HG03095 (cell line): ENCODE data around the gene MBNL2.

Experiments used
- ATAC-seq: cut with Tn5 transposase; IDR thresholded peaks from one replicate; pipeline ENCODE4 v1.9.1; 2021; ENCODE audit warnings: moderate library complexity; ENCODE audit not compliant: unreplicated experiment

The MBNL2 gene

DNA sequence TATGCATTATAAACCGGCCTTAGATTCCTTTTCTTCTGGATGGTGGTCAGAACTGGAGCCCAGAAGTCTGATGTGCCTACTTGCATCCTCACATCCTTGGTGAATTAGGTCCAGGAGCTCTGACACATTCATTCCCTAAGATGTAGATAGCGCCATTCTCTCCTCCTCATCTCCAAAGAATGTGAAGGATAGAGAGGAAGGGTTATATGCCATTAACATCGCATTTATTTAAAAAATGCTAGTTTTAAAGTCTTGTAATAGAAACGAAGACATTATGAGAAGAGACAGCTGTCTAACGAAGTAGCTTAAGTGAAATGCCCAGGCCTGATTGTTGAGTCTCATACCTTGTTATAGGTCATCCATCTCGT is 9.7 kb downstream of the MBNL2 start:
- ATAC-seq = no peak

GRCh38 chr13:97233499-97233898 is 11.4 kb downstream of the MBNL2 start:
- ATAC-seq = no peak

GRCh38 chr13:97234236-97234635 is 12.1 kb downstream of the MBNL2 start:
- no peak for ATAC-seq

GRCh38 chr13:97234742-97235141 is 12.6 kb downstream of the MBNL2 start:
- no peak for ATAC-seq

DNA sequence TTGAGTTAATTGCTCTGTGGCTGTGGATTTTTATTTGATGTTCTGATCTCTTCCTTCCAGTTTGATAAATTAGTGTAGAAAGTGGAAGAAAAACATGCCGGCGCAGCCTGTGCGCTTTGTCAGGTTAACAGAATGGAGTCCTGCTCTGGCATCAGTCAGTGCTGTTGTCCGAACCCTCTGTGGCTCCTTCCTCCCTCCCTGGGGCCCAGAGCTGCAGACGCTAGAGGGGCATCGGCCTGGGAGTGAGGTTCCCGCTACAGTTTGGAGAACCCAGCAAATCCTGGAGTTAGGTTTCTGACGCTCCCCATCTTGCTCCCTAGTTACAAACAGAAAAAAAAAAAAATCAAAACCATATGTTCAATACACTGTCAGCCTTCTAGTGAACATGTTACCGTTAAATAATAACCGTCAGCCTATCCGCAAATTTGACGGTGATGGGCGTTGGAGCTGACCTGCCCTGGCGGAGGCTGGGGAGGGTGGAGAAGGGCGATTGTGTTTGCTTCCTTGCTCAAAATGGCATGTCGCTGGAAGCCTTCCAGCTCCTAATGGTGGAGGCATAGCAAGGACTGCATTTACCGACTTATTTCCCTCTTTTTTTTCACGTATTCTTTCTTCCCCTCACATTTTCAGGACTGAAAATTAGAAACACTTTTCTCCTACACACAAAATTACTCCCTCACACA is 13.6 kb downstream of the MBNL2 start:
- no peak for ATAC-seq

DNA sequence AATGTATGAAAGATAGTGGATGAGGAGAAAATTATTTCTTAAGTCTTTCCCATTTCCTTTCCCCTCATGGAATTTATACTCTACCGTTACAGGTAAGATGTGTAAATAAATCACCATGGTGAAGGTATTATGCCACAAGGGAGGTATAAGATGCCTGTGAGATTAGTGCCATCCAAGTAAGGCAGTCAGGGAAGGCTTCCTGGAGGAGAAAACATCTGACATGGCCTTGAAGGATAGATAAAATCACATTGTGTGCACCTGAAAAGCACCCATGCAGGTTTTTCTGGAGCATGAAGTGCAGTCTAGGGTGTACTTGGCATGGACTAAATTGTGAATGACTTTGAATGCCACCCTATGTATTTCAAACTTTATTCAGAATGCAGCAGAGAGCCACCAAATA is 15.3 kb downstream of the MBNL2 start:
- no peak for ATAC-seq

DNA sequence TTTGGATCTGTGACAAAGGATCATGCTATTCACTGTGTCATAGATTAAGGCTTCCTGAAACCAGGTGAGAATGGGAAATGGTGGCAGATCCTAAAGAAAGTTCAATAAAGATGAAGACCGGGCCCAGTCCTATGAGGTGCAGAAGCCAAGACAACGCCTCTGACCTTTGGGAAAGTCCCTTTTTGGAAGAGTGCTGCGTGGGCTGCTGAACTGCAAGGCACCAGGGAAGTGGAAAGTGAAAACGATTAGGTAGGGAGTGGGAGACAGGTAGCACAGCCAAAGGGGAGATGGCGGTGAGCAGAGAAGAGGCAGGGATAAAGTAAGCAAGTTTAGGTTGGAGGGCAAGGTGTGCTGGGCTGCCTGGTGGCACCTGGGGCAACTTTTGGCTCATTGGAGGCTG is 16.3 kb downstream of the MBNL2 start:
- ATAC-seq = no peak

GRCh38 chr13:97238883-97239282 is 16.8 kb downstream of the MBNL2 start:
- ATAC-seq = no peak

GRCh38 chr13:97239306-97239705 is 17.2 kb downstream of the MBNL2 start:
- ATAC-seq = no peak

GRCh38 chr13:97239943-97240787 is 18.0 kb downstream of the MBNL2 start:
- no peak for ATAC-seq

GRCh38 chr13:97240788-97241734 is 18.9 kb downstream of the MBNL2 start:
- no peak for ATAC-seq

DNA sequence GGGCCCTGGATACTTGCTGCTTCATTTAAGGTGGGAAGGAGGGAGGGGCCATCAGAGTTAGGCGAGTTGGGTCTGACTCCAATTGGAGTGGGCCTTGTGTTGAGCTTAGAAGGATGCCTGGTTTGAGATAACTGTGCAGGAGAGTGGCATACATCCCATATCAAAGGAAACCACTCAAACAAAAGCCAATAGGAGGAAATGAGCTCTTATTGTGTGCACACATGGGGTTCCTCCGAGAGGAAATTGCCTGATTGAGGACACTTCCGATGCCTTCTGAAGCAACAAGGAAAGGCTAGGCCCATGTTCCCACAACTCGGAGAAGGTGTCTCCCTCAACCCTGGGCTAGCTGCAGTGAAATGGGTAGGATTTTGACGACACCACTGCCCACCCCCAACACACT is 19.6 kb downstream of the MBNL2 start:
- ATAC-seq = no peak

GRCh38 chr13:97242755-97243497 is 20.8 kb downstream of the MBNL2 start:
- ATAC-seq = no peak

GRCh38 chr13:97243915-97244781 is 22.0 kb downstream of the MBNL2 start:
- ATAC-seq = no peak

DNA sequence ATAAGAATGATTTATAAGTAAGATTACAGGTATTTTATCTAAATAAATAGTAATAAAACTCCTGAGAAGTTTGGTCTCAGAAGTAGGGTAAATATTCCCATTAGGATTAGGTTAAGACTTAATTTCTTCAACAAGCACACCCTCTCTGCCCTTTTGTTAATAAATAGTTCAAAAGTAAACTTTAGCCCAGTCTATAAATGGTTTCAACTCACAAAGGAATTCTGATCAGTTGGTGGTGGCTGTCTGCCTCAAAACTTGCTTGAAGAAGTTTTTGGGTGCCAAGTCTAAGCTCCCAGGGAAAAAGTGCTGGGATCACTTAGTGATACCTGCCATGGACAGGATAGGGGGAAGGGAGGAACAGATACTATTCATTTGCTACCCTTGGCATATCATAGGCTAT is 22.9 kb downstream of the MBNL2 start:
- no peak for ATAC-seq

DNA sequence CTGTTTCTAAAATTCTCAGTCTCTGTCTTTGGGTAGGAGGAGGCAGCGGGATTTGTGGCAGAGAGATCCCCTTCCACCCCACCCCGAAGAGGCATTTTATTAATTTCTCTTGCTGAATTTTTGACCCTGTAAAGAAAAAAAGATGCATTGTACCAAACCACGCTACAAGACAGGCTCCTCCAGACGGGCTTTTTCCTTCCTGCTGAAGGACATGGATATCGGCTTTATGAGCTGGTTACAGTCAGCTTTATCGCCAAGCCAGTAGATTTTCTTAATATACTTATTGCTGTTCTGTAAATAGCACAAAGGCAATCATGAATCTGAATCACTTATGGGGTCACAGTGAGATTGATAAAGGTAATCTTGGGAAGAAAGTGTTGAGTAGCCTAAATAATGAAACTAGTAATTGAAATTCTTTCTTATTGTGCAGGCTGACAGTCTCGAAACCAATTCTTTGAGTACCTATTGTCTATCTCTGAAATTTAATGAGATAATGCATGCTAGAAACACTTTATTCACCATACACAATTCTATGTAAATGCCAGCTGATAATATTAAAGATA is 24.5 kb downstream of the MBNL2 start:
- no peak for ATAC-seq

- ATAC-seq = no peak
These were observed 26.1 kb downstream of the MBNL2 start for GRCh38 chr13:97248243-97248642.

GRCh38 chr13:97249093-97249795 is 27.1 kb downstream of the MBNL2 start:
- no peak for ATAC-seq
